CD4-positive, alpha-beta T cell (primary cell): ENCODE results near the gene TMEM128. TPM values are rescaled to one million over a fixed set of nuclear protein-coding genes. Genes with fewer than 3 reads are reported as not detected.

Experiments used
- ATAC-seq: fragments of 200-7000 bp; cut with Tn5 transposase; one replicate; pipeline ENCODE4 v1.10.0; 2022; ENCODE audit warnings: mild to moderate bottlenecking; ENCODE audit not compliant: poor library complexity
- CTCF ChIA-PET: fragments of 350-600 bp; sonication (Branson Sonifier 250); formaldehyde crosslinking; loops from one replicate; lab custom pipeline; 2021; ENCODE audit warnings: antibody characterized with exemption, inconsistent platforms; lab: Charles Lee
- POLR2A ChIA-PET: fragments of 350-600 bp; sonication (Branson Sonifier 250); formaldehyde crosslinking; loops from one replicate; lab custom pipeline; 2021; ENCODE audit warnings: antibody characterized with exemption, inconsistent platforms; lab: Charles Lee
- DNase-seq, 14 experiments: peaks; one replicate each; pipeline ENCODE4 v3.0.0-alpha.2; 2013 to 2020; ENCODE audit warnings: mixed read lengths in 2 of 14
- H3K27ac ChIP-seq, 2 donors: one replicate each; pipeline versions ENCODE4 v1.5.1 to v1.7.0; 2013; ENCODE audit warnings: low read length in 2 of 2, low read depth in 1 of 2, mild to moderate bottlenecking in 1 of 2
- H3K27me3 ChIP-seq, 2 experiments: 1 replicate in 1 of 2; 2 replicates in 1 of 2; pipeline versions ENCODE4 v1.6.1 to v1.7.0; 2013; ENCODE audit warnings: low read length in 2 of 2, control low read depth in 1 of 2, mild to moderate bottlenecking in 1 of 2, moderate library complexity in 1 of 2; ENCODE audit not compliant: insufficient read depth in 2 of 2, control insufficient read depth in 1 of 2
- H3K36me3 ChIP-seq: one replicate; pipeline ENCODE4 v1.6.1; 2013; ENCODE audit warnings: low read length, control low read depth; ENCODE audit not compliant: insufficient read depth
- H3K4me1 ChIP-seq: one replicate; pipeline ENCODE4 v1.6.1; 2013; ENCODE audit warnings: low read length, control low read depth; ENCODE audit not compliant: insufficient read depth
- H3K4me3 ChIP-seq: one replicate; pipeline ENCODE4 v1.5.1; 2013; ENCODE audit warnings: mild to moderate bottlenecking, low read length, moderate library complexity
- H3K9me3 ChIP-seq, 2 experiments: 1 replicate in 1 of 2; 2 replicates in 1 of 2; pipeline versions ENCODE4 v1.6.1 to v1.7.0; 2013; ENCODE audit warnings: low read length in 2 of 2, mild to moderate bottlenecking in 2 of 2, control low read depth in 1 of 2, moderate library complexity in 1 of 2; ENCODE audit not compliant: control insufficient read depth in 1 of 2, insufficient read depth in 1 of 2
- H3K27ac Mint-ChIP-seq: one replicate; pipeline ENCODE4 v1.8.0; 2020; ENCODE audit warnings: mixed read lengths
- H3K27me3 Mint-ChIP-seq: one replicate; pipeline ENCODE4 v1.8.0; 2021; ENCODE audit warnings: mixed read lengths
- H3K36me3 Mint-ChIP-seq: one replicate; pipeline ENCODE4 v1.8.0; 2021; ENCODE audit warnings: low read depth, mixed read lengths
- H3K4me1 Mint-ChIP-seq: one replicate; pipeline ENCODE4 v1.8.0; 2021; ENCODE audit warnings: low read depth, mixed read lengths
- H3K4me3 Mint-ChIP-seq: one replicate; pipeline ENCODE4 v1.8.0; 2020; ENCODE audit warnings: mild to moderate bottlenecking, mixed read lengths
- H3K9me3 Mint-ChIP-seq: one replicate; pipeline ENCODE4 v1.8.0; 2020; ENCODE audit warnings: mixed read lengths
- CTCF ChIP-seq: fragments of 200-600 bp; IDR thresholded peaks from one replicate; pipeline ENCODE4 v1.8.0; 2022; ENCODE audit warnings: antibody characterized with exemption, mild to moderate bottlenecking
- intact Hi-C, 2 experiments: fragments of 100-400 bp; cut with DNase I in 1 of 2; cut with micrococcal nuclease in 1 of 2; formaldehyde crosslinking; loops; one replicate each; pipeline versions ENCODE4 v1.15.1 to v1.9.0; 2023 to 2025; cut with DNase I, micrococcal nuclease
- total RNA-seq, 174 experiments: library from RNA in 2 of 174; stranded (reverse) in 2 of 174; gene quantifications; one replicate each; pipeline ENCODE4 v1.2.3 and lab custom pipeline; 2021 to 2026

TMEM128 gene
- total RNA-seq, 2 experiments from 2014 or later: 6.0 to 6.9 TPM

GRCh38 chr4:4203688-4204400, 44.2 kb downstream of the TMEM128 start:
- peaks cover 58% of the 10 kb centered on the region for H3K27me3 Mint-ChIP-seq
- H3K36me3 ChIP-seq: no peaks in the 10 kb centered on the region
- H3K4me1 Mint-ChIP-seq: no peaks in the 10 kb centered on the region

DNA sequence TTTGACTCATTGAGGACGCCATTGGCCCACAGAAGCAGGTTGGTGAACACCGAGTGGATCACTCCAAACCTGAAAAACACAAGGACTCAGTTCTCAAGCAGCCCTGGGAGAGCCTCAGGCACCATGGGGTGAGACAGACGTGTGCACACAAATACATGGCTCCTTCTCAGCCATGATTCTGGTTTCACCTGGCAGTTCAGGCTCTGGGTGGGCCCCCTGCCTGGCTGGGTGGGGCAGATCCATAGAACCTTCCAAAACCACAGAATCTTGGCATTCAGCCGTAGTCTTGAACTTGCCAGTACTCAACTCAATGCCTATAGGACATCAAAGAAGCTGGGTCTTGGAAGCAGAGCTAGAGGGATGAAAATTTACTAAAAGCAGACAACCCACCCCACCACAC, 45.5 kb downstream of the TMEM128 start:
- no peak for TF ChIP-seq CTCF
- no peaks in the 10 kb centered on the region for H3K4me1 ChIP-seq
- H3K27ac ChIP-seq: no peak overlapping the region
- intact Hi-C loops: no loop called here
- H3K36me3 Mint-ChIP-seq: no peaks in the 10 kb centered on the region
- H3K9me3 Mint-ChIP-seq: peaks cover 2% of the 10 kb centered on the region
- H3K4me3 ChIP-seq: no peak overlapping the region
- peaks cover 58% of the 10 kb centered on the region for H3K27me3 Mint-ChIP-seq
- no peak overlapping the region for H3K27ac Mint-ChIP-seq
- peaks cover 0 to 4% of the 10 kb centered on the region in 2 experiments for H3K9me3 ChIP-seq
- H3K27me3 ChIP-seq: peaks cover 11 to 13% of the 10 kb centered on the region in 2 experiments
- no peaks in the 10 kb centered on the region for H3K4me1 Mint-ChIP-seq
- POLR2A ChIA-PET: no interaction called here
- ATAC-seq: no peak
- CTCF ChIA-PET: no interaction called here
- no peaks in the 10 kb centered on the region for H3K36me3 ChIP-seq
- no peak overlapping the region for H3K4me3 Mint-ChIP-seq
- no peak for DNase-seq

More at GRCh38 chr4:4203688-4204400, 44.2 kb downstream of the TMEM128 start:
- CTCF ChIA-PET: no interaction called here
- H3K36me3 Mint-ChIP-seq: no peaks in the 10 kb centered on the region
- DNase-seq: no peak
- no peak overlapping the region for H3K4me3 Mint-ChIP-seq
- no peak overlapping the region for H3K27ac Mint-ChIP-seq
- ATAC-seq: no peak
- no peaks in the 10 kb centered on the region for H3K4me1 ChIP-seq
- POLR2A ChIA-PET: no interaction called here
- no peak overlapping the region for H3K27ac ChIP-seq
- intact Hi-C loops: no loop called here
- no peak overlapping the region for H3K4me3 ChIP-seq
- peaks cover 11 to 14% of the 10 kb centered on the region in 2 experiments for H3K27me3 ChIP-seq
- H3K9me3 Mint-ChIP-seq: peaks cover 2% of the 10 kb centered on the region
- TF ChIP-seq CTCF: no peak
- no peaks in the 10 kb centered on the region for H3K9me3 ChIP-seq

- Mint-ChIP-seq H3K4me3 (no peak overlapping the region), H3K36me3 (no peaks in the 10 kb centered on the region), H3K27ac (no peak overlapping the region), H3K9me3 (no peaks in the 10 kb centered on the region), H3K27me3 (peaks cover 46% of the 10 kb centered on the region), H3K4me1 (no peaks in the 10 kb centered on the region)
- Histone ChIP-seq H3K4me1 (no peaks in the 10 kb centered on the region), H3K9me3 (peaks cover 0 to 9% of the 10 kb centered on the region in 2 experiments), H3K27ac (no peak overlapping the region), H3K27me3 (peaks cover 8 to 10% of the 10 kb centered on the region in 2 experiments), H3K36me3 (no peaks in the 10 kb centered on the region), H3K4me3 (no peak overlapping the region)
- ATAC-seq (no peak), DNase-seq (no peak)
- POLR2A ChIA-PET: no interaction called here
- intact Hi-C loops: no loop called here
- CTCF ChIA-PET: no interaction called here
- TF ChIP-seq CTCF: no peak
These were observed 47.4 kb downstream of the TMEM128 start for GRCh38 chr4:4200624-4201023.
